Hepatocyte (in vitro differentiated cells): ENCODE results near the gene ETV6. TPM values are rescaled to one million over a fixed set of nuclear protein-coding genes. Genes with fewer than 3 reads are reported as not detected.

Experiments
- DNase-seq: peaks from one replicate; pipeline ENCODE4 v3.0.0-alpha.2; 2016; ENCODE audit warnings: low spot score
- H2AFZ ChIP-seq: fragments of 200-600 bp; sonication (generic); 2 replicates; pipeline ENCODE4 v1.6.0; 2016; ENCODE audit warnings: antibody characterized with exemption, mild to moderate bottlenecking
- H3K27ac ChIP-seq: fragments of 200-600 bp; sonication (generic); 2 replicates; pipeline ENCODE4 v1.5.1; 2016; ENCODE audit warnings: mild to moderate bottlenecking
- H3K27me3 ChIP-seq: fragments of 200-600 bp; sonication (generic); 2 replicates; pipeline ENCODE4 v1.6.1; 2016
- H3K36me3 ChIP-seq: fragments of 200-600 bp; sonication (generic); replicated peaks from 2 replicates; pipeline ENCODE4 v1.5.1; 2016; ENCODE audit warnings: low read depth; ENCODE audit not compliant: insufficient read depth
- H3K4me1 ChIP-seq: fragments of 200-600 bp; sonication (generic); 2 replicates; pipeline ENCODE4 v1.5.1; 2016; ENCODE audit warnings: mild to moderate bottlenecking, moderate library complexity; ENCODE audit not compliant: insufficient read depth
- H3K4me2 ChIP-seq: fragments of 200-600 bp; sonication (generic); 2 replicates; pipeline ENCODE4 v1.6.0; 2016
- H3K4me3 ChIP-seq: fragments of 200-600 bp; sonication (generic); 2 replicates; pipeline ENCODE4 v1.5.1; 2016; ENCODE audit warnings: mild to moderate bottlenecking
- H3K79me2 ChIP-seq: fragments of 200-600 bp; sonication (generic); 2 replicates; pipeline ENCODE4 v1.6.0; 2017; ENCODE audit warnings: mild to moderate bottlenecking
- H3K9me2 ChIP-seq: fragments of 200-600 bp; sonication (generic); replicated peaks from 2 replicates; pipeline ENCODE4 v1.6.0; 2017; ENCODE audit warnings: mild to moderate bottlenecking; ENCODE audit not compliant: insufficient read depth
- H3K9me3 ChIP-seq: fragments of 200-600 bp; sonication (generic); 2 replicates; pipeline ENCODE4 v1.5.1; 2016; ENCODE audit warnings: low read depth, mild to moderate bottlenecking
- H4K20me1 ChIP-seq: fragments of 200-600 bp; sonication (generic); 2 replicates; pipeline ENCODE4 v1.6.0; 2016; ENCODE audit warnings: mild to moderate bottlenecking; ENCODE audit not compliant: insufficient read depth, poor library complexity, severe bottlenecking
- EZH2 ChIP-seq: fragments of 200-600 bp; sonication (generic); IDR thresholded peaks from 2 replicates; pipeline ENCODE4 v1.6.1; 2016; ENCODE audit warnings: antibody characterized with exemption, mild to moderate bottlenecking, borderline replicate concordance
- EZH2phosphoT487 ChIP-seq: fragments of 200-600 bp; sonication (generic); IDR thresholded peaks from one replicate; pipeline ENCODE4 v1.6.1; 2018; ENCODE audit warnings: antibody characterized with exemption, mild to moderate bottlenecking, low read depth, moderate library complexity; ENCODE audit not compliant: unreplicated experiment, severe bottlenecking
- WGBS: methylation state at CpG from one replicate; pipeline ENCODE4 v1.1.6; 2016; ENCODE audit warnings: low lambda C conversion rate; ENCODE audit errors: missing lambda C conversion rate; 5-methylcytosine and 5-hydroxymethylcytosine counted together
- polyA plus RNA-seq: library from polyadenylated mRNA; unstranded; fragments of >200 nt; fragmentation: Nextera tagmentation; extraction: Ambion mirVana; gene quantifications from 2 replicates; pipeline ENCODE4 v1.2.1, GENCODE V29; 2016
- total RNA-seq: library from RNA; depleted of rRNA; stranded (reverse); fragments of >200 nt; gene quantifications from 2 replicates; pipeline ENCODE4 v1.2.3, GENCODE V29; 2014
- TF ChIP-seq, protein P1 (sequence below): fragments of 200-600 bp; sonication (generic); IDR thresholded peaks from 2 replicates; pipeline ENCODE4 v1.5.1; 2016; ENCODE audit warnings: antibody characterized with exemption, mild to moderate bottlenecking; ENCODE audit not compliant: poor library complexity

ETV6 gene
- total and polyA plus RNA-seq, 2 experiments from 2014 or later = 8.0 to 9.7 TPM

DNA sequence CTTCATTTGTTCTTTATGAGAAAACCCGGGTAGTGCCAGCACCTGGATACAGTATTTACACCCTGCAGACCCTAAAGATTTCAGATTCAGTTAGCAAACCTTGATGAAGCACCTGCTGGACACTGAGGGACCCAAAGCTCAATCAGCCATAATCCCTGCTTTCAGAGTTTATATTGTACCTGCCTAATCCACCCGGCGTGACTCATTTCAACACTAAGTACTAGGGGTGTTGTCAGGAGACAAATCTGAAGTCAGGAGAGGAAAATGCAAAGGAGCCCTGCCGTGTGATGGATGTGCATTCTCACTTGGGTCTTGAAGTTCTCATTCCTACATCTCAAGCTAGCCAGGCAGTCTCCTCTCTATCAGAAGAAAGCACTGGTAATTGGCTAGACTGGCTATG lies 244.5 kb downstream of the ETV6 start:
- Histone ChIP-seq H4K20me1 (no peaks in the 10 kb centered on the region), H3K9me3 (no peaks in the 10 kb centered on the region), H3K4me2 (no peak overlapping the region), H3K27me3 (no peaks in the 10 kb centered on the region), H3K36me3 (no peaks in the 10 kb centered on the region), H3K9me2 (no peaks in the 10 kb centered on the region), H3K27ac (no peak overlapping the region), H3K79me2 (no peaks in the 10 kb centered on the region), H2AFZ (no peak overlapping the region), H3K4me3 (no peak overlapping the region), H3K4me1 (no peaks in the 10 kb centered on the region)
- 79% methylated on average over 4 of the region's 4 CpGs for WGBS
- no peak for DNase-seq
- TF ChIP-seq, protein P1, sequence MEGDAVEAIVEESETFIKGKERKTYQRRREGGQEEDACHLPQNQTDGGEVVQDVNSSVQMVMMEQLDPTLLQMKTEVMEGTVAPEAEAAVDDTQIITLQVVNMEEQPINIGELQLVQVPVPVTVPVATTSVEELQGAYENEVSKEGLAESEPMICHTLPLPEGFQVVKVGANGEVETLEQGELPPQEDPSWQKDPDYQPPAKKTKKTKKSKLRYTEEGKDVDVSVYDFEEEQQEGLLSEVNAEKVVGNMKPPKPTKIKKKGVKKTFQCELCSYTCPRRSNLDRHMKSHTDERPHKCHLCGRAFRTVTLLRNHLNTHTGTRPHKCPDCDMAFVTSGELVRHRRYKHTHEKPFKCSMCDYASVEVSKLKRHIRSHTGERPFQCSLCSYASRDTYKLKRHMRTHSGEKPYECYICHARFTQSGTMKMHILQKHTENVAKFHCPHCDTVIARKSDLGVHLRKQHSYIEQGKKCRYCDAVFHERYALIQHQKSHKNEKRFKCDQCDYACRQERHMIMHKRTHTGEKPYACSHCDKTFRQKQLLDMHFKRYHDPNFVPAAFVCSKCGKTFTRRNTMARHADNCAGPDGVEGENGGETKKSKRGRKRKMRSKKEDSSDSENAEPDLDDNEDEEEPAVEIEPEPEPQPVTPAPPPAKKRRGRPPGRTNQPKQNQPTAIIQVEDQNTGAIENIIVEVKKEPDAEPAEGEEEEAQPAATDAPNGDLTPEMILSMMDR = no peak
- TF ChIP-seq EZH2phosphoT487 = no peak
- no peak for TF ChIP-seq EZH2

DNA sequence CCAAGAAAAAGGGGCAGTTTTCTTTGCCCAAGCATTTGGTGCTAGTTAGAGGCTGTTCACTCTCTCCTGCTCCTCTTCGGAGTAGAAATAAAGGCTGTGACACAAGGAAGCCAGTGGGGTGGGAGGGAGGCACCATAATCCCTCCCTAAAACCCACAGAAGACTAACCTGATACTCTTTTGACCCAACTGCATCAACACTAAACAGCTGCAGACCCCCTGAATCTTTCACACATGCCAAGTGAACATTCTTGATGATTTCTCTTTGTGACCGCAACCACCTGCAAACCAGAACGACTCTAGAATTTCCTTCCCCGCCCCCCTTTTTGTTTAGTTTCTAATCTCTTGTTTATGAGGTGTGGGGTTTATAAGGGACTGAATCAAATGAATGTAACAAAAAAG lies 245.4 kb downstream of the ETV6 start:
- WGBS = 67% methylated on average over 4 of the region's 4 CpGs
- no peak overlapping the region for H3K4me3 ChIP-seq
- H3K36me3 ChIP-seq = no peaks in the 10 kb centered on the region
- TF ChIP-seq EZH2 = no peak
- TF ChIP-seq, protein P1 = no peak
- TF ChIP-seq EZH2phosphoT487 = no peak
- no peak overlapping the region for H3K4me2 ChIP-seq
- no peaks in the 10 kb centered on the region for H4K20me1 ChIP-seq
- H2AFZ ChIP-seq = no peak overlapping the region
- DNase-seq = no peak
- no peak overlapping the region for H3K27ac ChIP-seq
- no peaks in the 10 kb centered on the region for H3K9me3 ChIP-seq
- no peaks in the 10 kb centered on the region for H3K4me1 ChIP-seq
- no peaks in the 10 kb centered on the region for H3K79me2 ChIP-seq
- no peaks in the 10 kb centered on the region for H3K9me2 ChIP-seq
- H3K27me3 ChIP-seq = no peaks in the 10 kb centered on the region

GRCh38 chr12:11895421-11896078 lies 246.1 kb downstream of the ETV6 start:
- no peak for DNase-seq
- Histone ChIP-seq H3K27me3 (no peaks in the 10 kb centered on the region), H3K36me3 (no peaks in the 10 kb centered on the region), H3K9me2 (no peaks in the 10 kb centered on the region), H3K27ac (no peak overlapping the region), H4K20me1 (no peaks in the 10 kb centered on the region), H3K9me3 (no peaks in the 10 kb centered on the region), H3K79me2 (no peaks in the 10 kb centered on the region), H3K4me3 (no peak overlapping the region), H3K4me1 (no peaks in the 10 kb centered on the region), H2AFZ (no peak overlapping the region), H3K4me2 (no peak overlapping the region)
- WGBS = 92% methylated on average over 7 of the region's 7 CpGs
- TF ChIP-seq, protein P1 = no peak
- TF ChIP-seq EZH2phosphoT487 = no peak
- no peak for TF ChIP-seq EZH2
